Measurements from ENCODE around the gene GIPC3. TPM values are rescaled to one million over a fixed set of nuclear protein-coding genes. Genes with fewer than 3 reads are reported as not detected.

GIPC3 gene
- total and polyA plus RNA-seq, 2 of the 8 experiments (the other 6 are each of a cell fraction or from before 2014, with no cell fraction given): 1.0 to 1.2 TPM

DNA sequence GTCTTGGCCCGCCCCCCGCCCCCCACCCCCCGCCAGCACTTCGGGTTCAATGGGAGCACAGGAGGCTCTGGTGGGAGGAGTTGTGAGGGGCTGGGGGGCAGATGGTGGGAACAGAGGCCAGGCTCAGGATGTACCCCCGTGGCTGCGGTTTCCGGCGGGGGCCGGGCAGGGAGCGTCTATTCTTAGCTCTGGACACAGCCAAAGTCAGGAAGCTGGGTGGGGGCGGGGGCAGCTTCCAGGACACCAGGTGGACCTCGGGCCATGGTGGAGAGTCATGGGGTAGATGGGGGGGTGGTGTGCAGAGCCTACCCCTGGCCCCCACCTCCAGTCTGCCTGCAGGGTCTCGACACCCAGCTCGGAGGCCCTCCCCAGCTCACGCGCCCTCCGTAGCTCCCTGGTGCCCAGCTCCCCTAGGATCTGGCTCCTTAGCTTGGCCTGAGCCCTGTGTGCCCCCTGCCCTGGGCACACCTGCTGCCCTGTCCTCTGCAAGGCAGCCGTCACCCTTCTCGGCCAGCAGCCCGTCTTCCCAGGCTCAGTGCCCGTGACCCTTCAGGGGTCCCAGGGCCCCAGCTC, 23.6 kb downstream of the GIPC3 start (continued):
- TF ChIP-seq, protein P1, sequence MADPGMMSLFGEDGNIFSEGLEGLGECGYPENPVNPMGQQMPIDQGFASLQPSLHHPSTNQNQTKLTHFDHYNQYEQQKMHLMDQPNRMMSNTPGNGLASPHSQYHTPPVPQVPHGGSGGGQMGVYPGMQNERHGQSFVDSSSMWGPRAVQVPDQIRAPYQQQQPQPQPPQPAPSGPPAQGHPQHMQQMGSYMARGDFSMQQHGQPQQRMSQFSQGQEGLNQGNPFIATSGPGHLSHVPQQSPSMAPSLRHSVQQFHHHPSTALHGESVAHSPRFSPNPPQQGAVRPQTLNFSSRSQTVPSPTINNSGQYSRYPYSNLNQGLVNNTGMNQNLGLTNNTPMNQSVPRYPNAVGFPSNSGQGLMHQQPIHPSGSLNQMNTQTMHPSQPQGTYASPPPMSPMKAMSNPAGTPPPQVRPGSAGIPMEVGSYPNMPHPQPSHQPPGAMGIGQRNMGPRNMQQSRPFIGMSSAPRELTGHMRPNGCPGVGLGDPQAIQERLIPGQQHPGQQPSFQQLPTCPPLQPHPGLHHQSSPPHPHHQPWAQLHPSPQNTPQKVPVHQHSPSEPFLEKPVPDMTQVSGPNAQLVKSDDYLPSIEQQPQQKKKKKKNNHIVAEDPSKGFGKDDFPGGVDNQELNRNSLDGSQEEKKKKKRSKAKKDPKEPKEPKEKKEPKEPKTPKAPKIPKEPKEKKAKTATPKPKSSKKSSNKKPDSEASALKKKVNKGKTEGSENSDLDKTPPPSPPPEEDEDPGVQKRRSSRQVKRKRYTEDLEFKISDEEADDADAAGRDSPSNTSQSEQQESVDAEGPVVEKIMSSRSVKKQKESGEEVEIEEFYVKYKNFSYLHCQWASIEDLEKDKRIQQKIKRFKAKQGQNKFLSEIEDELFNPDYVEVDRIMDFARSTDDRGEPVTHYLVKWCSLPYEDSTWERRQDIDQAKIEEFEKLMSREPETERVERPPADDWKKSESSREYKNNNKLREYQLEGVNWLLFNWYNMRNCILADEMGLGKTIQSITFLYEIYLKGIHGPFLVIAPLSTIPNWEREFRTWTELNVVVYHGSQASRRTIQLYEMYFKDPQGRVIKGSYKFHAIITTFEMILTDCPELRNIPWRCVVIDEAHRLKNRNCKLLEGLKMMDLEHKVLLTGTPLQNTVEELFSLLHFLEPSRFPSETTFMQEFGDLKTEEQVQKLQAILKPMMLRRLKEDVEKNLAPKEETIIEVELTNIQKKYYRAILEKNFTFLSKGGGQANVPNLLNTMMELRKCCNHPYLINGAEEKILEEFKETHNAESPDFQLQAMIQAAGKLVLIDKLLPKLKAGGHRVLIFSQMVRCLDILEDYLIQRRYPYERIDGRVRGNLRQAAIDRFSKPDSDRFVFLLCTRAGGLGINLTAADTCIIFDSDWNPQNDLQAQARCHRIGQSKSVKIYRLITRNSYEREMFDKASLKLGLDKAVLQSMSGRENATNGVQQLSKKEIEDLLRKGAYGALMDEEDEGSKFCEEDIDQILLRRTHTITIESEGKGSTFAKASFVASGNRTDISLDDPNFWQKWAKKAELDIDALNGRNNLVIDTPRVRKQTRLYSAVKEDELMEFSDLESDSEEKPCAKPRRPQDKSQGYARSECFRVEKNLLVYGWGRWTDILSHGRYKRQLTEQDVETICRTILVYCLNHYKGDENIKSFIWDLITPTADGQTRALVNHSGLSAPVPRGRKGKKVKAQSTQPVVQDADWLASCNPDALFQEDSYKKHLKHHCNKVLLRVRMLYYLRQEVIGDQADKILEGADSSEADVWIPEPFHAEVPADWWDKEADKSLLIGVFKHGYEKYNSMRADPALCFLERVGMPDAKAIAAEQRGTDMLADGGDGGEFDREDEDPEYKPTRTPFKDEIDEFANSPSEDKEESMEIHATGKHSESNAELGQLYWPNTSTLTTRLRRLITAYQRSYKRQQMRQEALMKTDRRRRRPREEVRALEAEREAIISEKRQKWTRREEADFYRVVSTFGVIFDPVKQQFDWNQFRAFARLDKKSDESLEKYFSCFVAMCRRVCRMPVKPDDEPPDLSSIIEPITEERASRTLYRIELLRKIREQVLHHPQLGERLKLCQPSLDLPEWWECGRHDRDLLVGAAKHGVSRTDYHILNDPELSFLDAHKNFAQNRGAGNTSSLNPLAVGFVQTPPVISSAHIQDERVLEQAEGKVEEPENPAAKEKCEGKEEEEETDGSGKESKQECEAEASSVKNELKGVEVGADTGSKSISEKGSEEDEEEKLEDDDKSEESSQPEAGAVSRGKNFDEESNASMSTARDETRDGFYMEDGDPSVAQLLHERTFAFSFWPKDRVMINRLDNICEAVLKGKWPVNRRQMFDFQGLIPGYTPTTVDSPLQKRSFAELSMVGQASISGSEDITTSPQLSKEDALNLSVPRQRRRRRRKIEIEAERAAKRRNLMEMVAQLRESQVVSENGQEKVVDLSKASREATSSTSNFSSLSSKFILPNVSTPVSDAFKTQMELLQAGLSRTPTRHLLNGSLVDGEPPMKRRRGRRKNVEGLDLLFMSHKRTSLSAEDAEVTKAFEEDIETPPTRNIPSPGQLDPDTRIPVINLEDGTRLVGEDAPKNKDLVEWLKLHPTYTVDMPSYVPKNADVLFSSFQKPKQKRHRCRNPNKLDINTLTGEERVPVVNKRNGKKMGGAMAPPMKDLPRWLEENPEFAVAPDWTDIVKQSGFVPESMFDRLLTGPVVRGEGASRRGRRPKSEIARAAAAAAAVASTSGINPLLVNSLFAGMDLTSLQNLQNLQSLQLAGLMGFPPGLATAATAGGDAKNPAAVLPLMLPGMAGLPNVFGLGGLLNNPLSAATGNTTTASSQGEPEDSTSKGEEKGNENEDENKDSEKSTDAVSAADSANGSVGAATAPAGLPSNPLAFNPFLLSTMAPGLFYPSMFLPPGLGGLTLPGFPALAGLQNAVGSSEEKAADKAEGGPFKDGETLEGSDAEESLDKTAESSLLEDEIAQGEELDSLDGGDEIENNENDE (IDR thresholded peaks at IDR 0.05; ENCODE audit: insufficient replicate concordance, low read length): no peak
- TF ChIP-seq ASH2L (IDR thresholded peaks at IDR 0.05; ENCODE audit: low read length) (no peak), GTF2F1 (IDR thresholded peaks at IDR 0.05; ENCODE audit: borderline replicate concordance, low read depth, low read length) (no peak), POLR2A (IDR thresholded peaks at IDR 0.05; ENCODE audit: control extremely low read depth in 1 of 2, low read depth in 2 of 2, low read length in 2 of 2) (no peak), RBBP5 (IDR thresholded peaks at IDR 0.05; ENCODE audit: borderline replicate concordance, low read depth, low read length) (no peak), PHF8 (conservative IDR thresholded peaks at IDR 0.05; ENCODE audit: low read depth, low read length) (no peak)
- TF ChIP-seq, protein P2, sequence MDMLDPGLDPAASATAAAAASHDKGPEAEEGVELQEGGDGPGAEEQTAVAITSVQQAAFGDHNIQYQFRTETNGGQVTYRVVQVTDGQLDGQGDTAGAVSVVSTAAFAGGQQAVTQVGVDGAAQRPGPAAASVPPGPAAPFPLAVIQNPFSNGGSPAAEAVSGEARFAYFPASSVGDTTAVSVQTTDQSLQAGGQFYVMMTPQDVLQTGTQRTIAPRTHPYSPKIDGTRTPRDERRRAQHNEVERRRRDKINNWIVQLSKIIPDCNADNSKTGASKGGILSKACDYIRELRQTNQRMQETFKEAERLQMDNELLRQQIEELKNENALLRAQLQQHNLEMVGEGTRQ (IDR thresholded peaks at IDR 0.05; ENCODE audit: low read length): no peak
